GM19035 (cell line): ENCODE results near the gene TTC3.
A peak's percentile ranks its signal among the peaks of the same experiment; 100 is the strongest.
"Not testable (repeated sequence)": the region's sequence is repeated elsewhere in the genome, so short reads cannot be mapped to it uniquely, and the experiment has no call there.

ENCODE experiments used
- ATAC-seq: cut with Tn5 transposase; IDR thresholded peaks from one replicate; pipeline ENCODE4 v1.9.1; 2021; ENCODE audit not compliant: unreplicated experiment

TTC3 gene, protein sequence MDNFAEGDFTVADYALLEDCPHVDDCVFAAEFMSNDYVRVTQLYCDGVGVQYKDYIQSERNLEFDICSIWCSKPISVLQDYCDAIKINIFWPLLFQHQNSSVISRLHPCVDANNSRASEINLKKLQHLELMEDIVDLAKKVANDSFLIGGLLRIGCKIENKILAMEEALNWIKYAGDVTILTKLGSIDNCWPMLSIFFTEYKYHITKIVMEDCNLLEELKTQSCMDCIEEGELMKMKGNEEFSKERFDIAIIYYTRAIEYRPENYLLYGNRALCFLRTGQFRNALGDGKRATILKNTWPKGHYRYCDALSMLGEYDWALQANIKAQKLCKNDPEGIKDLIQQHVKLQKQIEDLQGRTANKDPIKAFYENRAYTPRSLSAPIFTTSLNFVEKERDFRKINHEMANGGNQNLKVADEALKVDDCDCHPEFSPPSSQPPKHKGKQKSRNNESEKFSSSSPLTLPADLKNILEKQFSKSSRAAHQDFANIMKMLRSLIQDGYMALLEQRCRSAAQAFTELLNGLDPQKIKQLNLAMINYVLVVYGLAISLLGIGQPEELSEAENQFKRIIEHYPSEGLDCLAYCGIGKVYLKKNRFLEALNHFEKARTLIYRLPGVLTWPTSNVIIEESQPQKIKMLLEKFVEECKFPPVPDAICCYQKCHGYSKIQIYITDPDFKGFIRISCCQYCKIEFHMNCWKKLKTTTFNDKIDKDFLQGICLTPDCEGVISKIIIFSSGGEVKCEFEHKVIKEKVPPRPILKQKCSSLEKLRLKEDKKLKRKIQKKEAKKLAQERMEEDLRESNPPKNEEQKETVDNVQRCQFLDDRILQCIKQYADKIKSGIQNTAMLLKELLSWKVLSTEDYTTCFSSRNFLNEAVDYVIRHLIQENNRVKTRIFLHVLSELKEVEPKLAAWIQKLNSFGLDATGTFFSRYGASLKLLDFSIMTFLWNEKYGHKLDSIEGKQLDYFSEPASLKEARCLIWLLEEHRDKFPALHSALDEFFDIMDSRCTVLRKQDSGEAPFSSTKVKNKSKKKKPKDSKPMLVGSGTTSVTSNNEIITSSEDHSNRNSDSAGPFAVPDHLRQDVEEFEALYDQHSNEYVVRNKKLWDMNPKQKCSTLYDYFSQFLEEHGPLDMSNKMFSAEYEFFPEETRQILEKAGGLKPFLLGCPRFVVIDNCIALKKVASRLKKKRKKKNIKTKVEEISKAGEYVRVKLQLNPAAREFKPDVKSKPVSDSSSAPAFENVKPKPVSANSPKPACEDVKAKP (N-terminal part only)

DNA sequence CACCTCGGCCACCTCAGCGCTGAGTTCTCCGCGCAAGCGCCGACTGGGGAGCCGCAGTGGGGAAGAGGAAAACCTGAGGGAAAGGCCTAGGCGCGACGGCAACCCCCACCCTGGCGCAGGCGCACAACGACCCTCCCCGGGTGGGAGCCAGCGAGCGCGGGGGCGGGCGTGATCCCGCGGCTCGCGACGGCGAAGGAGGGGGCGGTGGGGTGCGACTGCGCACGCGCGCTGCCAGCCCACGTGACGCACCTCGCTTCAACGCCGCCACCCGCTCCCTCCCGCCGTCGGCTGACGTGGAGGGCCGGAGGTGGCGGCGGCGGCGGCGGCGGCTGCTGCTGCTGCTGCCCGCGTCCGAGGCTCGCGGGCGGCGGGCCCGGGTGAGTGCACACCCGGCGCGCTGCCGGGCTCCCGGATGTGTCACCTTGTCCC lies at the start of gene TTC3, which contains the start of gene PIGP:
TTC3 (plus strand) TSS at position 267 of the 429 bp plus-strand sequence. CDS start 14,004 bp downstream, outside the sequence.
PIGP (minus strand) TSS at position 84 of the 429 bp plus-strand sequence. CDS start 556 bp downstream, outside the sequence.
- peak; percentile 77 for ATAC-seq

DNA sequence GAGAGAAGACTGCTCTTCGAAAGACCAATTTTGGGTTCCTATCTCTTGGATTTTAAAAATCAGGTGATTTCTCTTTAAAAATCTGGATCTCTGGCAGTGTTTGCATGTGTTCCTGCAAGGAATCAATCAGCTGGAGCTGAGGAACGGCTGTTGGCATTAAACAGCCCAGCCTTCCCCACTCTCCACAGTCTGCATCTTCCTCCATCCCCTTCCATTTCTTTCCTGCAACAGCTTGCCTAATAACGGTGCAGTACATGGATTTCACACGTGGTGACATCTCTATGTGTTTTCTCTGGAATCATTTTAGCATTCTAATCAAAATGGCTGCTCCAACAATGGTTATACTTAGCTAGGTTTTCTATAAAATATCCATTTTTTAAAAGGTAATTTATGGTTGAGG lies 46.6 kb upstream of the TTC3 start:
- no peak for ATAC-seq

DNA sequence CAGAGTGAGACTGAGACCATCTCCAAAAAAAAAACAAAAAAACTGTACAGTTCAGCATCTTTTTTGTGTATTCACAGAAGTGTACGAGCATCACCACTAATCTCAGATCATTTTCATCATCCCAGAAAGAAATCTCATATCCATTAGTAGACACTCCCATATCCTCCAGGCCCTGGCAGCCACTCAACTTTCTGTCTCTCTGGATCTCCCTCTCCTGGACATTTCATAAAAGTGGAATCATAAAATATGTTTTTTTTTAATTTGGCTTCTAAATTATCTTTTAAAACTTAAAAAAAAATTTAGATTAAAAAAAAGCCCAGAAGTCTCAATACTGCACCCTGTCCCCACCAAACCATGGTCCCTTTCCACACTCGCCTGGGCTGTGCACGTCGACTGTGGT lies 44.5 kb upstream of the TTC3 start:
- ATAC-seq, result no peak

DNA sequence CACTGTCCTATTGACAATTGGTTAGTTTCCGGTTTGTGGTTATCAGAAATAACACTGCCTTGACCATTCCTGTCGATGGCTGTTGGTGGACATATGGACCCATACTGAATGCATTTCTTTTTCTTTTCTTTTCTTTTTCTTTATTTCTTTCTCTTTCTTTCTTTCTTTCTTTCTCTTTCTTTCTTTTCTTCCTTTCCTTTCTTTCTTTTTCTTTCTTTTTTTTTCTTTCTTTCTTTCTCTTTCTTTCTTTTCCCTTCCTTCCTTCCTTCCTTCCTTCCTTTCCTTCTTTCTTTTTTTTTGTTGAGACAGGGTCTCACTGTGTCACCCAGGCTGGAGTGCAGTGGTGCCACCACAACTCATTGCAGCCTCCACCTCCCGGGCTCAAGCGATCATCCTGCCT lies 42.2 kb upstream of the TTC3 start:
- ATAC-seq, result no peak

DNA sequence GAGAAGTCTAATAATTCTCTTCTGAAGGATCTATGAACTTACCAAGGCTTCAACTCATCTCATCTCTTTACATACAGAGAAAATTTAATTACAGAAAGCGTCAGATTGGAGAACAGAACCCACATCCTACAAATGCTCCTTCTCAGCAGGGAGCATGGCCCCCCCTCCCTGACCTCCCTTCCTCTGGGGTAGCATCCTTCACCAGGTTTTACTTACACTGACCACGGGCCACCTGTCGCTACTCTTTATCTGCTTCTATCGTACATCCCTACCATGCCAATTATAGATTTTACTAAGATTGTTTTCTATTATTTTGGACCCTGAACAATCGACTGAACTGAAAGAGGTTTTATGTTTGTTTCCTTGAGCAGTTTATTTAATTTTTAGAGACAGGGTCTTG lies 40.8 kb upstream of the TTC3 start:
- ATAC-seq, result no peak

DNA sequence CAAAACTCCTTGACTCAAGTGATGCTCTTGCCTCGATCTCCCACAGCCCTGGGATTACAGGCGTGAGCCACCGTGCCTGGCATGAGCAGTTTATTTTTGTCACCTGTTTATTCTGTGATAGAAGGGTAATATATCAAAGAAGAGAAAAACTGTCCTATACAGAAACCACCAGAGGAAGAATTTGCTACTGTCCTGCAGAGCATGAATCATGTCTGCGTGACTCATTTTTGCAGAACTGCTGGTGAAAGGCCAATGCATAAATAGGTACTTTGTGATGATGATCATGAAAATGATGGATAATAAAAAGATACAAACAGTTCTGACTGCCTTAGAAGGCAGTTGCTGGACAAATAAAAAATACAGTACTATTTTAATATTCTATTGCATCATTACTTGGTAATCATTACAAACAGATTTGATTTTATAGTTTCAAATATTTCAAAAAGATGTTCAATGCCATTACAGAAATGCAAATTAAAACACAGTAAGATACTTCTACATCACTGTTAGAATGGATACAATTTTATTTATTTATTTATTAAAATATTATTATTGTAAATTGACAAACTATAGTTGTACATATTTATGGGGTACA lies 40.1 kb upstream of the TTC3 start:
- ATAC-seq, result no peak

GRCh38 chr21:37034394-37034793 lies 38.7 kb upstream of the TTC3 start:
- ATAC-seq, result not testable (repeated sequence)

- no peak for ATAC-seq
These were observed 36.9 kb upstream of the TTC3 start for GRCh38 chr21:37036177-37036576.

DNA sequence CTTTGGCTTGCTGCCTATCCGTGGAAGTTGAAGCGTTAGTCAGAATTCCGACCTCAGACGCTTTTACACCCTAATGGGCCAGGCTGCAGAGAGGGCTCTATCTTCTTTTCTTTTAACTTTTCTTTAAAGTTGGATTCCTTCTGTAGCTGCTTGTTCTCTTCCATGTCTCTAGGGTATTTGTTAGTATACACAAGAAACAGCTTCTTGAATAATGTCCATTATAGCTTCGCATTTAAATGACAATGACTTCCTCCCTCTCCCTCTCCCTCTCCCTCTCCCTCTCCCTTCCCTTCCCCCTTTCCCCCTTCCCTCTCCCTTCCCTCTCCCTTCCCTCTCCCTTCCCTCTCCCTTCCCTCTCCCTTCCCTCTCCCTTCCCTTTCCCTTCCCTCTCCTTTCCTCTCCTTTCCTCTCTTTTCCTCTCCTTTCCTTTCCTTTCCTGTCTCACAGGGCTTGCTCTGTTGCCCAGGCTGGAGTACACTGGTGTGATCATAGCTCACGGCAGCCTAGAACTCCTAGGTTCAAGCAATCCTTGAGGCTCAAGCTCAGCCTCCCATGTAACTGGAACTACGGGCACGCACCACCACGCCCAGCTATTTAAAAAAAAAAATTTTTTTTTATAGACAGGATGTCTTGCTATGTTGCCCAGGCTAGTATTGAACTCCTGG lies 33.5 kb upstream of the TTC3 start:
- ATAC-seq, result no peak

DNA sequence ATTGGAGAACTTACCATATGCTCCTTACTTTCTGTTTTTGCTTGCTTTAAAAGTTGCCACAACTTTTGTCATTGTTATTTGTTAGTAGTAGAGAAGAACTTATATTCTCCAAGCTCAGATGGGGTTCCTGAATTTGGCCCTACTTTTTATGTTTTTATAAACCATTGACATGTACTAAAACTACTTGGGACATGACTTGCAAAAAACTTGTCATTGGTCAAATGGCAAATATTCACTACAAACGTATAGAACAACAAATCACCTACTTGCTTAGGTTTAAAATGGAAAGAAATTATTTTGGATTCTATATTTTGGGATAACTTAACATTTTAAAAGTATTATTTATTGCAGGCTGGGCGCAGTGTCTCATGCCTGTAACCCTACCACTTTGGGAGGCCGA lies 32.8 kb upstream of the TTC3 start:
- ATAC-seq, result no peak

DNA sequence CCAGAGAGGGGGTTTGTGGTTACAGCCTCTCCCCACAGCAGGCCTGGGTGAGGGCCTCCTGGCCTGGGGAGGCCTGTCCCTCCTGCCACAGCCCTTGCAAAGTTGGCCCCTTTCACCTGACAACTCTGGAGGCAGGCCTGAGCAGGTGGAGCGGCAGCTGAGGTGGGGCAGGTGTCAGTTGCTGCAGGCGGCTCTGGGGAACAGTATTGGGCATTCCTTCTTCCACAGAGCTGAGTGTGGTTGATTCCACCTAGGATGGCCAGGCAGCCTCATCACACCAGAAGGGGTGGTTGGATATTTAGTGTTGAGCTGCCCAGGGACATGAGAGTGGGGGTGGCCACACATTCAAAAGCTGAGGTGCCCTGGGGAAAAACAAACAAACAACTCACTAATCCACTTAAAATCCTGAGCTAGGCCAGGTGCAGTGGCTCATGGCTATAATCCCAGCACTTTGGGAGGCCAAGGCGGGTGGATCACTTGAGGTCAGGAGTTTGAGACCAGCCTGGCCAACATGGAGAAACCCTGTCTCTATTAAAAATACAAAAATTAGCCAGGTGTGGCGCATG lies 31.3 kb upstream of the TTC3 start:
- no peak for ATAC-seq

GRCh38 chr21:37043818-37044217 lies 29.2 kb upstream of the TTC3 start:
- ATAC-seq, result no peak

DNA sequence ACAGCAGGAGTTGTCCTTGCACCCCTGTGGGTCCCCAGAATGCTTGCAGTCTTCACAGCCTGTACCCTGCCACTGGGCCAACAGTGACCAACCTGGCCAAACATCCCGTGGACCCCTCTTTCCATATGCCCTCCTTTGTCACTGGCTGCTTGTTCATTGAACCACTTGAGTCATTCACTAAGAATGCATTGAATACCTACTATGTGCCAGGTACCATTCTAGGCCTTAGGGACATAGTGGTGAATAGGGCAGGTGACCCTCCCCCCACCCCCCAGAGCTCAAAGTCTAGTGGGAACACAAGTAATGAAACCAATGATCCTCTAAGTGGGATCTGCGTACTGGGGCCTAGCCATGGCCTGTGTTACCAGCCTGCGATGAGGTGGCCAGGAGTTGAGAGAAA lies 28.4 kb upstream of the TTC3 start:
- no peak for ATAC-seq

GRCh38 chr21:37045149-37045548 lies 27.9 kb upstream of the TTC3 start:
- no peak for ATAC-seq

- no peak for ATAC-seq
These were observed 27.5 kb upstream of the TTC3 start for GRCh38 chr21:37045556-37045955.

- no peak for ATAC-seq
These were observed 26.0 kb upstream of the TTC3 start for GRCh38 chr21:37047079-37047478.

DNA sequence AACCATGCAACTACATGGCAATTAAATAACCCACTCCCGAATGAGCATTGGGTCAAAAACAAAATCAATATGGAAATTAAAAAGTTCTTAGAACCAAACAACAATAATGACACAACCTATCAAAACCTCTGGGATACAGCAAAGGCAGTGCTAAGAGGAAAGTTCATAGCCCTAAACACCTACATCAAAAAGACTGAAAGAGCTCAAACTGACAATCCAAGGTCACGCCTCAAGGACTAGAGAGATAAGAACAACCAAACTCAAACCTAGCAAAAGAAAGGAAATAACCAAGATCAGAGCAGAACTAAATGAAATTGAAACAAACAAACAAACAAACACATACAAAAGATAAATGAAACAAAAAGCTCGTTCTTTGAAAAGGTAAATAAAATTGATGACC lies 23.3 kb upstream of the TTC3 start:
- ATAC-seq, result not testable (repeated sequence)

DNA sequence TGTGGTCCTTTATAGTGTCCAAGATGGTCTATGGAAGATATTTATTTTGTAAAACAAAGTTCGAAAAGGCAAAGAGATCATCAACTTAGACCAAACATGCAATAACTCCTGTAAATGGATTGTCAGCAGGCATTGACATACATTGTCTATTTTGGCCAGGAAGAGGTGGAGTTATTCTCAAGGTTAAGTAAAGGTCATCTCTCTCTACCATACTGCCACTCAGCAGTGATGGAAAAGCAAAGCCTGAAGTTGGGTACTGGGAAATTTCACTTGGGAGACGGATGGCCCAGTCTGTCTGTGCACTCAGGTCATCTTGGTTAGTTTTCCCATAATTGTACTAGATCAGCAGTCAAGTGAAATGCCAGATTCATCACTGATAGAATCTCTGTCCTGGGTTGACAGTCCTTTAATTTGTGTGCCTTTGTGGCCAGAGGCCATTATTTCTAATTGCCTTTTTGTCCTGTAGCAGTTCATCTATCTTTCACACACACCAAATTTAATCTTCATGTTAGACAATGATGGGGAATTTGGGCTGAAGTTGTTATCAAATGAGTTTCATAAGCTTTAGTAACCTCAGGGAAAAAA lies 17.7 kb upstream of the TTC3 start:
- ATAC-seq, result no peak

DNA sequence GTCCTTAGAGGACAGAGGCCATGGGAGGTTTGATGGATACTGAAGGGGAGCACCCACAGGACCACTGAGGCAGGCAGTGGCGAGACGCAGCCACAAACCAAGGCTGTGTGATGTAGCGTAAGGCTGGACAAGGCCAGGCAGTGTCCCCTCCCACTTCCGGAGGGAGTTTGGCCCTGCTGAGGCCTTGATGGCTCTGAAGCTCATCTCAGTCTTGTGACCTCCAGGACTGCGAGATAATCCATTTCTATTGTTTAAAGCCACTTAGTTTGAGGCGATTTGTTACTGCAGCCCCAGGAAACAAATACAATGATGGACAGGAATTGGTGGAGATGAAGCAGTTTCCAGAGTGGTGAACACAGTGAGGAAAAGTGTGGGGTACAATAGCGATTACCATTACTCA lies 15.4 kb upstream of the TTC3 start:
- ATAC-seq, result no peak
